ENCODE measurements around the gene RILP. TPM values are rescaled to one million over a fixed set of nuclear protein-coding genes. Genes with fewer than 3 reads are reported as not detected.
A peak's percentile ranks its signal among the peaks of the same experiment; 100 is the strongest.

RILP gene
- total and polyA plus RNA-seq, 2 experiments from 2014 or later, result 10.3 to 11.1 TPM

- H3K4me2 ChIP-seq, result no peak overlapping the region
- 95% methylated on average over 12 of the region's 14 CpGs for WGBS (ENCODE audit: low lambda C conversion rate, missing lambda C conversion rate)
- TF ChIP-seq CTCF (IDR thresholded peaks at IDR 0.05; ENCODE audit: poor library complexity), result no peak
- no peak for TF ChIP-seq EZH2 (IDR thresholded peaks at IDR 0.05; ENCODE audit: borderline replicate concordance)
- no peak for TF ChIP-seq EZH2phosphoT487 (IDR thresholded peaks at IDR 0.05; ENCODE audit: low read depth, severe bottlenecking, unreplicated experiment)
- H3K9me3 ChIP-seq (ENCODE audit: low read depth), result no peaks in the 10 kb centered on the region
- no peaks in the 10 kb centered on the region for H3K9me2 ChIP-seq (replicated peaks; ENCODE audit: insufficient read depth)
- peaks cover 17% of the 10 kb centered on the region for H3K4me1 ChIP-seq (ENCODE audit: insufficient read depth)
- no peaks in the 10 kb centered on the region for H3K79me2 ChIP-seq
- no peak for DNase-seq (ENCODE audit: low spot score)
- no peak overlapping the region for H2AFZ ChIP-seq
- no peak overlapping the region for H3K4me3 ChIP-seq
- H4K20me1 ChIP-seq (ENCODE audit: insufficient read depth, poor library complexity, severe bottlenecking), result no peaks in the 10 kb centered on the region
- H3K27me3 ChIP-seq, result no peaks in the 10 kb centered on the region
- H3K36me3 ChIP-seq (replicated peaks; ENCODE audit: insufficient read depth, low read depth), result no peaks in the 10 kb centered on the region
- no peak overlapping the region for H3K27ac ChIP-seq
Observed at GRCh38 chr17:1623057-1623630, 26.5 kb downstream of the RILP start.

- WGBS (ENCODE audit: low lambda C conversion rate, missing lambda C conversion rate), result 67% methylated on average over 17 of the region's 22 CpGs
- peak; percentile 24 for DNase-seq (ENCODE audit: low spot score)
- no peaks in the 10 kb centered on the region for H4K20me1 ChIP-seq (ENCODE audit: insufficient read depth, poor library complexity, severe bottlenecking)
- no peaks in the 10 kb centered on the region for H3K36me3 ChIP-seq (replicated peaks; ENCODE audit: insufficient read depth, low read depth)
- no peak overlapping the region for H3K4me3 ChIP-seq
- no peak overlapping the region for H3K27ac ChIP-seq
- H3K27me3 ChIP-seq, result no peaks in the 10 kb centered on the region
- no peaks in the 10 kb centered on the region for H3K79me2 ChIP-seq
- no peaks in the 10 kb centered on the region for H3K9me3 ChIP-seq (ENCODE audit: low read depth)
- no peaks in the 10 kb centered on the region for H3K9me2 ChIP-seq (replicated peaks; ENCODE audit: insufficient read depth)
- no peak overlapping the region for H3K4me2 ChIP-seq
- H2AFZ ChIP-seq, result no peak overlapping the region
- no peak for TF ChIP-seq EZH2 (IDR thresholded peaks at IDR 0.05; ENCODE audit: borderline replicate concordance)
- no peak for TF ChIP-seq CTCF (IDR thresholded peaks at IDR 0.05; ENCODE audit: poor library complexity)
- no peak for TF ChIP-seq EZH2phosphoT487 (IDR thresholded peaks at IDR 0.05; ENCODE audit: low read depth, severe bottlenecking, unreplicated experiment)
- peaks cover 10% of the 10 kb centered on the region for H3K4me1 ChIP-seq (ENCODE audit: insufficient read depth)
Observed at GRCh38 chr17:1621273-1621954, 28.3 kb downstream of the RILP start.

GRCh38 chr17:1620486-1620885, 29.2 kb downstream of the RILP start:
- TF ChIP-seq EZH2 (IDR thresholded peaks at IDR 0.05; ENCODE audit: borderline replicate concordance) (no peak), EZH2phosphoT487 (IDR thresholded peaks at IDR 0.05; ENCODE audit: low read depth, severe bottlenecking, unreplicated experiment) (no peak), CTCF (IDR thresholded peaks at IDR 0.05; ENCODE audit: poor library complexity) (no peak)
- Histone ChIP-seq H3K4me3 (no peak overlapping the region), H3K36me3 (replicated peaks; ENCODE audit: insufficient read depth, low read depth) (no peaks in the 10 kb centered on the region), H3K79me2 (no peaks in the 10 kb centered on the region), H3K4me2 (no peak overlapping the region), H3K4me1 (ENCODE audit: insufficient read depth) (peaks cover 3% of the 10 kb centered on the region), H3K27ac (no peak overlapping the region), H2AFZ (no peak overlapping the region), H3K9me3 (ENCODE audit: low read depth) (no peaks in the 10 kb centered on the region), H4K20me1 (ENCODE audit: insufficient read depth, poor library complexity, severe bottlenecking) (no peaks in the 10 kb centered on the region), H3K27me3 (no peaks in the 10 kb centered on the region), H3K9me2 (replicated peaks; ENCODE audit: insufficient read depth) (no peaks in the 10 kb centered on the region)
- peak; percentile 4 for DNase-seq (ENCODE audit: low spot score)
- 72% methylated on average over 13 of the region's 13 CpGs for WGBS (ENCODE audit: low lambda C conversion rate, missing lambda C conversion rate)

All from hepatocyte (in vitro differentiated cells).